ENCODE results near the gene CCL5. TPM values are rescaled to one million over a fixed set of nuclear protein-coding genes. Genes with fewer than 3 reads are reported as not detected.

Gene CCL5
- total RNA-seq: under 0.01 and 0.36 TPM in 2 replicates

GRCh38 chr17:35879773-35880654 lies at the start of gene CCL5:
CCL5 (minus strand) TSS chr17:35880360.
- H3K79me2 ChIP-seq (ENCODE audit: insufficient read depth, low read length): no peaks in the 10 kb centered on the region
- TF ChIP-seq, protein P1, sequence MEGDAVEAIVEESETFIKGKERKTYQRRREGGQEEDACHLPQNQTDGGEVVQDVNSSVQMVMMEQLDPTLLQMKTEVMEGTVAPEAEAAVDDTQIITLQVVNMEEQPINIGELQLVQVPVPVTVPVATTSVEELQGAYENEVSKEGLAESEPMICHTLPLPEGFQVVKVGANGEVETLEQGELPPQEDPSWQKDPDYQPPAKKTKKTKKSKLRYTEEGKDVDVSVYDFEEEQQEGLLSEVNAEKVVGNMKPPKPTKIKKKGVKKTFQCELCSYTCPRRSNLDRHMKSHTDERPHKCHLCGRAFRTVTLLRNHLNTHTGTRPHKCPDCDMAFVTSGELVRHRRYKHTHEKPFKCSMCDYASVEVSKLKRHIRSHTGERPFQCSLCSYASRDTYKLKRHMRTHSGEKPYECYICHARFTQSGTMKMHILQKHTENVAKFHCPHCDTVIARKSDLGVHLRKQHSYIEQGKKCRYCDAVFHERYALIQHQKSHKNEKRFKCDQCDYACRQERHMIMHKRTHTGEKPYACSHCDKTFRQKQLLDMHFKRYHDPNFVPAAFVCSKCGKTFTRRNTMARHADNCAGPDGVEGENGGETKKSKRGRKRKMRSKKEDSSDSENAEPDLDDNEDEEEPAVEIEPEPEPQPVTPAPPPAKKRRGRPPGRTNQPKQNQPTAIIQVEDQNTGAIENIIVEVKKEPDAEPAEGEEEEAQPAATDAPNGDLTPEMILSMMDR (IDR thresholded peaks at IDR 0.05; ENCODE audit: extremely low read depth, low read depth, low read length): no peak
- H3K9me3 ChIP-seq (ENCODE audit: low read depth, low read length): no peaks in the 10 kb centered on the region
- H3K36me3 ChIP-seq (ENCODE audit: insufficient read depth, low read length): no peaks in the 10 kb centered on the region
- no peaks in the 10 kb centered on the region for H3K4me1 ChIP-seq (ENCODE audit: insufficient read depth, low read length)
- H3K4me3 ChIP-seq (ENCODE audit: insufficient read depth, low read length): no peak within 1 kb of the TSS
- DNase-seq (ENCODE audit: insufficient read length, low spot score, missing footprints): no peak
- H3K4me2 ChIP-seq (ENCODE audit: insufficient read depth, low read length): no peak within 1 kb of the TSS
- H4K20me1 ChIP-seq (ENCODE audit: insufficient read depth, low read length): no peaks in the 10 kb centered on the region
- H2AFZ ChIP-seq (ENCODE audit: low read length): no peak within 1 kb of the TSS
- H3K27me3 ChIP-seq (ENCODE audit: insufficient read depth, low read length): no peaks in the 10 kb centered on the region
- H3K27ac ChIP-seq (ENCODE audit: low read depth, low read length): no peak within 1 kb of the TSS

DNA sequence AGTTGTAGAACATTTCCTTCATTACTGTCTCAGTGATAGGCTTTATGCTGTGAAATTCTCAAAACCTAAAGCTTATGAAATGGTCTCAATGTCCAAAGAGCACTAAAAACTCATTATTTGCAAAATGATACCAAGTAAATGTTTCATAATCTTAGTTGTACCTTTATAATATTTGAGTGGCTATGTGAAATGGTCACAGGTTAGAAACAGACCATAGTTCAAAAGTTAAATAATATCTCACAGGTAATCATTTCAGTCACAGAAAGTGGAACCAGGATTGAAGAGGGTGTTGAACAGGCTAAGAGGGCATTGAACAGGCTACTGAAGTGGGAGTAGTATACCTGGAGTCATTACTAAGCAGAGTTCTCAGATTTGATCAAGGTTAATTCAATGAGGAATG lies 47.6 kb upstream of the CCL5 start:
- no peak overlapping the region for H3K27ac ChIP-seq (ENCODE audit: low read depth, low read length)
- H3K9me3 ChIP-seq (ENCODE audit: low read depth, low read length): no peaks in the 10 kb centered on the region
- no peaks in the 10 kb centered on the region for H3K36me3 ChIP-seq (ENCODE audit: insufficient read depth, low read length)
- no peak for DNase-seq (ENCODE audit: insufficient read length, low spot score, missing footprints)
- H2AFZ ChIP-seq (ENCODE audit: low read length): no peak overlapping the region
- no peak overlapping the region for H3K4me3 ChIP-seq (ENCODE audit: insufficient read depth, low read length)
- no peaks in the 10 kb centered on the region for H3K27me3 ChIP-seq (ENCODE audit: insufficient read depth, low read length)
- H3K4me1 ChIP-seq (ENCODE audit: insufficient read depth, low read length): peaks cover 29% of the 10 kb centered on the region
- TF ChIP-seq, protein P1 (IDR thresholded peaks at IDR 0.05; ENCODE audit: extremely low read depth, low read depth, low read length): no peak
- no peaks in the 10 kb centered on the region for H4K20me1 ChIP-seq (ENCODE audit: insufficient read depth, low read length)
- H3K4me2 ChIP-seq (ENCODE audit: insufficient read depth, low read length): no peak overlapping the region
- no peaks in the 10 kb centered on the region for H3K79me2 ChIP-seq (ENCODE audit: insufficient read depth, low read length)

GRCh38 chr17:35923609-35924114 lies 43.5 kb upstream of the CCL5 start:
- Histone ChIP-seq H3K79me2 (ENCODE audit: insufficient read depth, low read length) (no peaks in the 10 kb centered on the region), H3K27me3 (ENCODE audit: insufficient read depth, low read length) (no peaks in the 10 kb centered on the region), H4K20me1 (ENCODE audit: insufficient read depth, low read length) (no peaks in the 10 kb centered on the region), H2AFZ (ENCODE audit: low read length) (no peak overlapping the region), H3K36me3 (ENCODE audit: insufficient read depth, low read length) (no peaks in the 10 kb centered on the region), H3K4me1 (ENCODE audit: insufficient read depth, low read length) (no peaks in the 10 kb centered on the region), H3K9me3 (ENCODE audit: low read depth, low read length) (no peaks in the 10 kb centered on the region), H3K4me2 (ENCODE audit: insufficient read depth, low read length) (no peak overlapping the region), H3K4me3 (ENCODE audit: insufficient read depth, low read length) (no peak overlapping the region), H3K27ac (ENCODE audit: low read depth, low read length) (no peak overlapping the region)
- DNase-seq (ENCODE audit: insufficient read length, low spot score, missing footprints): no peak
- TF ChIP-seq, protein P1 (IDR thresholded peaks at IDR 0.05; ENCODE audit: extremely low read depth, low read depth, low read length): no peak

- Histone ChIP-seq H3K36me3 (ENCODE audit: insufficient read depth, low read length) (no peaks in the 10 kb centered on the region), H3K4me2 (ENCODE audit: insufficient read depth, low read length) (no peak overlapping the region), H2AFZ (ENCODE audit: low read length) (no peak overlapping the region), H4K20me1 (ENCODE audit: insufficient read depth, low read length) (no peaks in the 10 kb centered on the region), H3K9me3 (ENCODE audit: low read depth, low read length) (no peaks in the 10 kb centered on the region), H3K4me1 (ENCODE audit: insufficient read depth, low read length) (no peaks in the 10 kb centered on the region), H3K4me3 (ENCODE audit: insufficient read depth, low read length) (no peak overlapping the region), H3K79me2 (ENCODE audit: insufficient read depth, low read length) (no peaks in the 10 kb centered on the region), H3K27me3 (ENCODE audit: insufficient read depth, low read length) (no peaks in the 10 kb centered on the region), H3K27ac (ENCODE audit: low read depth, low read length) (no peak overlapping the region)
- TF ChIP-seq, protein P1 (IDR thresholded peaks at IDR 0.05; ENCODE audit: extremely low read depth, low read depth, low read length): no peak
- DNase-seq (ENCODE audit: insufficient read length, low spot score, missing footprints): no peak
Measured at GRCh38 chr17:35920229-35920628, 40.1 kb upstream of the CCL5 start.

All from osteoblast (primary cell).